ENCODE results near the gene SLC26A1. TPM values are rescaled to one million over a fixed set of nuclear protein-coding genes. Genes with fewer than 3 reads are reported as not detected.
A peak's percentile ranks its signal among the peaks of the same experiment; 100 is the strongest.

Gene SLC26A1
- total and polyA plus RNA-seq, 2 of the 13 experiments (the other 11 are each of a cell fraction or from before 2014, with no cell fraction given) = 5.4 to 22.9 TPM

DNA sequence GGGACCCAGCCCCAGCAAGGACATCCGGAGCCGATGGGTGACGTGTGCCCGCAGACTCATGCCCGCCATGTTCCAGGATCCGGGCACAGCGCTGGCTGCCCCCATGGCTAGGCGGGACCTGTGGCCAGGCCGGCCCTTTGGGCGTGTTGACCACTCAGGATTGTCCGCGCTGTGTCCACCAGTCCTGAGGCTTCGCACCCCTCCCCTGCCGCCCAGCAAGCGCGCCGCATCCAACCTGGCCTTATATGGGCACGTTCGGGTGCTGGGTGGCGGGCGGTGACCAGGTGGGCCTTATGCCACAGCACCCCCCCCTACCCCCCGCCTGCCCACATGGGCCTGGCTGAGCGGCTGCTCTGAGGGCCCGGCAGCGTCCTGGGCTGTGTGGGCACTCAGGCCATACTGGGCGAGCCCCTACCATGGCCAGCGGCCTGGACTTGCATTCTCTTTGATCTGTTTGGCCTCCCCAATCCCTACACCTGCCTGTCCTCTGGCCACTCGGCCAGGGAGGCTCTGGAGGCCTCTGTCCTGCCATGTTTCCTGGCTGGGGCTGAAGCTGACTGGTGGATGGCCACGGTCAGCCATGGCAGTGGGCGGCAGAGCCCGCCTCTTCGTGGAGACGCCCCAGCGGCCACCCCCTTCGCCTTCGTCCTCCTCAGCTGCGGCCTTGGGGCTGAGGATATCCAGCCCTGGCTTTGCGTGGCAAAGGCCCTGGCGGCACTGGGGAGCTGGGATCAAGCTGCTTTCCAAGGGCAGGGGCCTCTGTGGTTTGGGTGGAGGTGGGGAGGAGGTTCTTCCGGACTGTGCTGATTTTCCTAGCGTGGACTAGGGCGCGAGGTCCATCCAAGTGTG, 20.2 kb upstream of the SLC26A1 start:
- Histone ChIP-seq H3K4me1 (ENCODE audit: insufficient read depth, low read length) (peaks cover 58% of the 10 kb centered on the region), H4K20me1 (ENCODE audit: insufficient read depth, low read length) (no peaks in the 10 kb centered on the region), H3K4me3 (replicated peaks in 1 of 3; ENCODE audit: insufficient read depth in 1 of 3, low read depth in 2 of 3, low read length in 3 of 3) (peak overlapping the region in 2 of 3 experiments; percentile 5 to 63; a peak in 3 of 6 replicates), H3K36me3 (replicated peaks in 1 of 2; ENCODE audit: control insufficient read depth in 1 of 2, insufficient read depth in 2 of 2, low read length in 2 of 2) (no peaks in the 10 kb centered on the region; a peak in 2 of 5 replicates), H3K27ac (ENCODE audit: extremely low read length, insufficient read depth, low read length) (peak overlapping the region; percentile 73), H3K9ac (ENCODE audit: insufficient read depth, low read depth, low read length) (0 out of 2 replicates have a peak overlapping the region, but pooled peaks have one; percentile 48), H2AFZ (ENCODE audit: low read length) (no peak overlapping the region), H3K4me2 (ENCODE audit: low read depth, low read length) (peak overlapping the region; percentile 58), H3K9me3 (ENCODE audit: low read length) (no peaks in the 10 kb centered on the region), H3K79me2 (ENCODE audit: insufficient read depth, low read length) (peaks cover 6% of the 10 kb centered on the region), H3K27me3 (ENCODE audit: control insufficient read depth in 1 of 2, insufficient read depth in 2 of 2, low read length in 2 of 2) (peaks cover under 1 to 13% of the 10 kb centered on the region in 2 experiments)
- ChIA-PET CTCF (ENCODE audit: low intra/inter-chr PET ratio, low total read pairs) (no interaction called here), POLR2A (interaction anchor here (2.4 kb wide), 1 partner anchor 21 kb away, joined by 9 read pairs; the partner anchor contains the start of gene SLC26A1)
- ATAC-seq (no peak), DNase-seq (ENCODE audit: low spot score) (no peak), FAIRE-seq (no peak)
- intact Hi-C loops (cut with micrococcal nuclease; ENCODE audit: unreplicated experiment) = no loop called here
- 87% methylated on average over 15 of the region's 43 CpGs for WGBS (ENCODE audit: low lambda C conversion rate)
- no TSS peak for BruUV-seq (replicated peaks)
- in situ Hi-C loops (cut with HindIII; ENCODE audit: extremely low pct_ligation_motif_present, low pct_unique_long_range_greater_than_20kb) = no loop called here
- TF ChIP-seq TBX3 (IDR thresholded peaks at IDR 0.05; ENCODE audit: borderline replicate concordance) (no peak), HOXA3 (CRISPR knock-in tag; IDR thresholded peaks at IDR 0.05) (peak; percentile 12; the same call in 1 of the 2 replicates), GRHL1 (CRISPR knock-in tag; conservative IDR thresholded peaks at IDR 0.05) (no peak), KDM5B (CRISPR knock-in tag; IDR thresholded peaks at IDR 0.05; ENCODE audit: borderline replicate concordance) (0 out of 2 replicates have a peak, but pooled peaks have one; percentile 26), ZBTB38 (CRISPR knock-in tag; IDR thresholded peaks at IDR 0.05) (0 out of 2 replicates have a peak, but pooled peaks have one; percentile 62), STAT5B (CRISPR knock-in tag; IDR thresholded peaks at IDR 0.05) (no peak), ZNF367 (CRISPR knock-in tag; IDR thresholded peaks at IDR 0.05; ENCODE audit: borderline replicate concordance) (no peak), HIVEP1 (CRISPR knock-in tag; IDR thresholded peaks at IDR 0.05) (peak; percentile 42; the same call in 1 of the 2 replicates), ATM (IDR thresholded peaks at IDR 0.05; ENCODE audit: borderline replicate concordance) (no peak), ZNF431 (CRISPR knock-in tag; IDR thresholded peaks at IDR 0.05; ENCODE audit: borderline replicate concordance, low read depth) (0 out of 2 replicates have a peak, but pooled peaks have one; percentile 22), HNRNPL (IDR thresholded peaks at IDR 0.05; ENCODE audit: low read depth, low read length) (peak; percentile 86; the same call in 1 of the 2 replicates), SRF (IDR thresholded peaks at IDR 0.05; ENCODE audit: low read depth, low read length) (peak; percentile 44; the same call in 1 of the 2 replicates), ZNF343 (CRISPR knock-in tag; IDR thresholded peaks at IDR 0.05) (no peak), GZF1 (CRISPR knock-in tag; IDR thresholded peaks at IDR 0.05) (no peak), ZNF350 (CRISPR knock-in tag; IDR thresholded peaks at IDR 0.05; ENCODE audit: borderline replicate concordance, low read depth) (0 out of 2 replicates have a peak, but pooled peaks have one; percentile 28), ZNF552 (CRISPR knock-in tag; IDR thresholded peaks at IDR 0.05; ENCODE audit: borderline replicate concordance) (no peak), CBX1 (IDR thresholded peaks at IDR 0.05; ENCODE audit: low read depth) (no peak), ZNF446 (CRISPR knock-in tag; IDR thresholded peaks at IDR 0.05) (no peak), SKI (IDR thresholded peaks at IDR 0.05; ENCODE audit: partially characterized antibody) (no peak), KAT7 (CRISPR knock-in tag; IDR thresholded peaks at IDR 0.05; ENCODE audit: borderline replicate concordance) (no peak), NCOR1 (IDR thresholded peaks at IDR 0.05; ENCODE audit: borderline replicate concordance, low read length) (no peak)
- TF ChIP-seq, protein P1, sequence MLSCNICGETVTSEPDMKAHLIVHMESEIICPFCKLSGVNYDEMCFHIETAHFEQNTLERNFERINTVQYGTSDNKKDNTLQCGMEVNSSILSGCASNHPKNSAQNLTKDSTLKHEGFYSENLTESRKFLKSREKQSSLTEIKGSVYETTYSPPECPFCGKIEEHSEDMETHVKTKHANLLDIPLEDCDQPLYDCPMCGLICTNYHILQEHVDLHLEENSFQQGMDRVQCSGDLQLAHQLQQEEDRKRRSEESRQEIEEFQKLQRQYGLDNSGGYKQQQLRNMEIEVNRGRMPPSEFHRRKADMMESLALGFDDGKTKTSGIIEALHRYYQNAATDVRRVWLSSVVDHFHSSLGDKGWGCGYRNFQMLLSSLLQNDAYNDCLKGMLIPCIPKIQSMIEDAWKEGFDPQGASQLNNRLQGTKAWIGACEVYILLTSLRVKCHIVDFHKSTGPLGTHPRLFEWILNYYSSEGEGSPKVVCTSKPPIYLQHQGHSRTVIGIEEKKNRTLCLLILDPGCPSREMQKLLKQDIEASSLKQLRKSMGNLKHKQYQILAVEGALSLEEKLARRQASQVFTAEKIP (CRISPR knock-in tag; IDR thresholded peaks at IDR 0.05; ENCODE audit: borderline replicate concordance) = no peak

All from HepG2 (cell line).